ENCODE measurements around the gene NEURL1.
A peak's percentile ranks its signal among the peaks of the same experiment; 100 is the strongest.

The NEURL1 gene

DNA sequence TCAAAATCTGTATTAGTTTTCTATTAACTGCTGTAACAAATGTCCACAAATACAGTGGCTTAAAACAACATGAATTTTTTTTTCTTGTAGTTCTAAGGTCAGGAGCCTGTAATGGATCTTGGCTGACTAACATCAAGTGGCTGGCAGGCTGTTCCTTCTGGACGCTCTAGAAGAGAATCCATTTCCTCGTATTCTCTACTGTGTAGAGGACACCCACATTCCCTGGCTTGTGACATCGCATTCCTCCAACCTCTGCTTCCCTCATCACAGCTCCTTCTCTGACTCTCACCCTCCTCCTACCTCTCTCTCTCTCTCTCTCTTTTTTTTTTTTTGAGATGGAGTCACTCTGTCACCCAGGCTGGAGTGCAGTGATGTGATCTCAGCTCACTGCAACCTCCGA lies 30.0 kb upstream of the NEURL1 start:
- no peak for TF ChIP-seq EZH2phosphoT487 (conservative IDR thresholded peaks at IDR 0.05; ENCODE audit: low read length)
- no peak overlapping the region for H3K4me3 ChIP-seq (ENCODE audit: insufficient read depth, low read length, poor library complexity, severe bottlenecking)
- H3K27ac ChIP-seq (ENCODE audit: low read depth, low read length), result no peak overlapping the region
- no peak overlapping the region for H3K4me2 ChIP-seq (ENCODE audit: low read depth, low read length, poor library complexity, severe bottlenecking)
- H3K36me3 ChIP-seq (ENCODE audit: low read length), result no peaks in the 10 kb centered on the region
- H3K79me2 ChIP-seq (ENCODE audit: insufficient read depth, low read length), result no peaks in the 10 kb centered on the region
- no peaks in the 10 kb centered on the region for H4K20me1 ChIP-seq (ENCODE audit: low read depth, low read length)
- H3K27me3 ChIP-seq (ENCODE audit: low read length), result no peaks in the 10 kb centered on the region
- peaks cover 6% of the 10 kb centered on the region for H3F3A ChIP-seq (ENCODE audit: insufficient read depth)
- H3K9me3 ChIP-seq (ENCODE audit: insufficient read depth, low read length), result no peaks in the 10 kb centered on the region
- no peak overlapping the region for H3K9ac ChIP-seq (ENCODE audit: low read length)
- no peaks in the 10 kb centered on the region for H3K9me2 ChIP-seq (replicated peaks; ENCODE audit: insufficient read depth, low read length)
- no peak overlapping the region for H2AFZ ChIP-seq (ENCODE audit: low read depth, low read length, severe bottlenecking)

DNA sequence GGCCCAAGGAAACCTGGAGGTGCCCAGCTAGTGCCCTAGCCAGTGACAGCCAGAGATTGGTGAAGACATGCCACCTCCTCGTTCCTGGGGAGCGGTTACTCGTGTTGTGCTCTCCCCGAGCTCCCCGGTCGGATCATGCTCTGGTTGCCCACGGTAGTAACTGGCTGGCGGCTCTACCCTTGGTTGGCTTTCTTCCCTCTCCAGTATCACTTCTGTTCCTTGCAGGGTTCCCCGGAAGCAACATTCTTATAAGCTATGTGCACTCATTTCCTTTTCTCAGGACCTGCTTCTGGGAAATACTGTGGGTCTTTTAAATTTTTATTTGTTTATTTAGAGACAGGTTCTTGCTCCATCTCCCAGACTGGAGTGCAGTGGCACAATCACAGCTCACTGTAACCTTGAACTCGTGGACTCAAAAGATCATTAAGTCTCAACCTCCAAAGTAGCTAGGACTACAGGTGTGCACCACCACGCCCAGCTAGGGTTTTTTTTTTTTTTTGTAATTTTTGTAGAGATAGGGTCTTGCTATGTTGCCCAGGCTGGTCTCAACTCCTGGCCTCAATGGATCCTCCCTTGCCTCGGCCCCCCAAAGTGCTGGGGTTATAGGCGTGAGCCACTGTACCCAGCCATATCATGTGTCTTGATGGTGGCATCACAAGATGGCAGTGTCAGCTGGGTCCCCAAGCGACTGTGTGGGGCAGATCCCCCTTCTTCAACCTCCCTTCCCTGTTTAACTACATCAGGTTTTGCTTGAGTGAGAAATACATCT lies 27.9 kb upstream of the NEURL1 start:
- H3K9me2 ChIP-seq (replicated peaks; ENCODE audit: insufficient read depth, low read length), result no peaks in the 10 kb centered on the region

DNA sequence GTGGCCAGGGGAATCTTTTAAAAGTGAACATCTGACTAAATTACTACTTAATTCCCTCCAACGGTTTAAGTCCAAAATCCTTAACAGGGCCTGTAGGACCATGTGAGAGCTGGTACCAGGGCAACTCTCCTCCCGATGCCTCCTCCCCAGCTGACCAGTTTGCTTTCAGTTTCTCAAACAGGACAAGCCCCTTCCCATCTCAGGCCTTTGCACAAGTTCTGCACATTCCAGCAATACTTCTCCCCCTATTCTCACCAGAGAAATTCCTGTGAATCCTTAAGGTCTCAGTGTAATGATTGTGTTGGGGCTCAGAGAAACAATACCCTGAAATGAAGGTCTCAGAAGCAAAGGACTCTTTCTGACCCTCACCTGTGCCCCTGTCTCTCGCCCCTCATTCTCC lies 26.8 kb upstream of the NEURL1 start:
- H3K27ac ChIP-seq (ENCODE audit: low read depth, low read length), result peak overlapping the region; percentile 68
- H4K20me1 ChIP-seq (ENCODE audit: low read depth, low read length), result no peaks in the 10 kb centered on the region
- H3K27me3 ChIP-seq (ENCODE audit: low read length), result no peaks in the 10 kb centered on the region
- H2AFZ ChIP-seq (ENCODE audit: low read depth, low read length, severe bottlenecking), result no peak overlapping the region
- TF ChIP-seq, protein P1, sequence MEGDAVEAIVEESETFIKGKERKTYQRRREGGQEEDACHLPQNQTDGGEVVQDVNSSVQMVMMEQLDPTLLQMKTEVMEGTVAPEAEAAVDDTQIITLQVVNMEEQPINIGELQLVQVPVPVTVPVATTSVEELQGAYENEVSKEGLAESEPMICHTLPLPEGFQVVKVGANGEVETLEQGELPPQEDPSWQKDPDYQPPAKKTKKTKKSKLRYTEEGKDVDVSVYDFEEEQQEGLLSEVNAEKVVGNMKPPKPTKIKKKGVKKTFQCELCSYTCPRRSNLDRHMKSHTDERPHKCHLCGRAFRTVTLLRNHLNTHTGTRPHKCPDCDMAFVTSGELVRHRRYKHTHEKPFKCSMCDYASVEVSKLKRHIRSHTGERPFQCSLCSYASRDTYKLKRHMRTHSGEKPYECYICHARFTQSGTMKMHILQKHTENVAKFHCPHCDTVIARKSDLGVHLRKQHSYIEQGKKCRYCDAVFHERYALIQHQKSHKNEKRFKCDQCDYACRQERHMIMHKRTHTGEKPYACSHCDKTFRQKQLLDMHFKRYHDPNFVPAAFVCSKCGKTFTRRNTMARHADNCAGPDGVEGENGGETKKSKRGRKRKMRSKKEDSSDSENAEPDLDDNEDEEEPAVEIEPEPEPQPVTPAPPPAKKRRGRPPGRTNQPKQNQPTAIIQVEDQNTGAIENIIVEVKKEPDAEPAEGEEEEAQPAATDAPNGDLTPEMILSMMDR (IDR thresholded peaks at IDR 0.05; ENCODE audit: insufficient read depth, low read length, poor library complexity, severe bottlenecking), result no peak
- no peak for TF ChIP-seq EZH2phosphoT487 (conservative IDR thresholded peaks at IDR 0.05; ENCODE audit: low read length)
- H3F3A ChIP-seq (ENCODE audit: insufficient read depth), result peaks cover 17% of the 10 kb centered on the region
- H3K36me3 ChIP-seq (ENCODE audit: low read length), result no peaks in the 10 kb centered on the region
- peak overlapping the region; percentile 31 for H3K4me2 ChIP-seq (ENCODE audit: low read depth, low read length, poor library complexity, severe bottlenecking)
- H3K79me2 ChIP-seq (ENCODE audit: insufficient read depth, low read length), result no peaks in the 10 kb centered on the region
- 0 out of 2 replicates have a peak overlapping the region, but pooled peaks have one; percentile 31 for H3K9ac ChIP-seq (ENCODE audit: low read length)
- no peaks in the 10 kb centered on the region for H3K9me3 ChIP-seq (ENCODE audit: insufficient read depth, low read length)
- no peaks in the 10 kb centered on the region for H3K9me2 ChIP-seq (replicated peaks; ENCODE audit: insufficient read depth, low read length)
- H3K4me3 ChIP-seq (ENCODE audit: insufficient read depth, low read length, poor library complexity, severe bottlenecking), result no peak overlapping the region

More for the DNA sequence above, 27.9 kb upstream of the NEURL1 start:
- Histone ChIP-seq H3K27me3 (ENCODE audit: low read length) (no peaks in the 10 kb centered on the region), H3K79me2 (ENCODE audit: insufficient read depth, low read length) (no peaks in the 10 kb centered on the region), H3K9me3 (ENCODE audit: insufficient read depth, low read length) (no peaks in the 10 kb centered on the region), H3K4me2 (ENCODE audit: low read depth, low read length, poor library complexity, severe bottlenecking) (no peak overlapping the region), H3K27ac (ENCODE audit: low read depth, low read length) (no peak overlapping the region), H3F3A (ENCODE audit: insufficient read depth) (peaks cover 9% of the 10 kb centered on the region), H4K20me1 (ENCODE audit: low read depth, low read length) (no peaks in the 10 kb centered on the region), H2AFZ (ENCODE audit: low read depth, low read length, severe bottlenecking) (no peak overlapping the region), H3K36me3 (ENCODE audit: low read length) (no peaks in the 10 kb centered on the region), H3K4me3 (ENCODE audit: insufficient read depth, low read length, poor library complexity, severe bottlenecking) (no peak overlapping the region), H3K9ac (ENCODE audit: low read length) (no peak overlapping the region)
- no peak for TF ChIP-seq EZH2phosphoT487 (conservative IDR thresholded peaks at IDR 0.05; ENCODE audit: low read length)
- TF ChIP-seq, protein P1 (IDR thresholded peaks at IDR 0.05; ENCODE audit: insufficient read depth, low read length, poor library complexity, severe bottlenecking), result no peak

DNA sequence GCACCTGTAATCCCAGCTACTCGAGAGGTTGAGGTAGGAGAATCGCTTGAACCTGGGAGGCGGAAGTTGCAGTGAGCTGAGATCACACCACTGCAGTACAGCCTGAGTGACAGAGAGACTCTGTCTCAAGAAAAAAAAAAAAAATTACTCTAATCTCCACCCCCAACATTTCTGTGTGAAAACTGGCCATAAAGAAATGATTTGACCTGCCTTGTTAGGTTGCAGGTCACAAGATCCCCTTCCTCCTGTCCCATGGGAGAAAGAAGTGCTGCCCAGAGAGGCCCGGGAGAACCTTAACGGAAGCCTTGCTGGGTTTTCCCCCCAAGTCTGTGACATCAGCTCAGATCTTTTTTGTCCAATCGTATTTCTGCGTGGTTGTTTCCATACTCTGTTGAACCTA lies 26.1 kb upstream of the NEURL1 start:
- H4K20me1 ChIP-seq (ENCODE audit: low read depth, low read length), result no peaks in the 10 kb centered on the region
- H3K4me2 ChIP-seq (ENCODE audit: low read depth, low read length, poor library complexity, severe bottlenecking), result peak overlapping the region; percentile 31
- H3F3A ChIP-seq (ENCODE audit: insufficient read depth), result peaks cover 19% of the 10 kb centered on the region
- TF ChIP-seq EZH2phosphoT487 (conservative IDR thresholded peaks at IDR 0.05; ENCODE audit: low read length), result no peak
- no peaks in the 10 kb centered on the region for H3K9me2 ChIP-seq (replicated peaks; ENCODE audit: insufficient read depth, low read length)
- peak overlapping the region; percentile 31 for H3K9ac ChIP-seq (ENCODE audit: low read length)
- no peaks in the 10 kb centered on the region for H3K79me2 ChIP-seq (ENCODE audit: insufficient read depth, low read length)
- H3K9me3 ChIP-seq (ENCODE audit: insufficient read depth, low read length), result no peaks in the 10 kb centered on the region
- peak overlapping the region; percentile 68 for H3K27ac ChIP-seq (ENCODE audit: low read depth, low read length)
- peak overlapping the region; percentile 70 for H2AFZ ChIP-seq (ENCODE audit: low read depth, low read length, severe bottlenecking)
- no peaks in the 10 kb centered on the region for H3K36me3 ChIP-seq (ENCODE audit: low read length)
- H3K4me3 ChIP-seq (ENCODE audit: insufficient read depth, low read length, poor library complexity, severe bottlenecking), result no peak overlapping the region
- no peaks in the 10 kb centered on the region for H3K27me3 ChIP-seq (ENCODE audit: low read length)
